Endothelial cell of umbilical vein (primary cell): ENCODE measurements around the gene KDM4E. TPM values are rescaled to one million over a fixed set of nuclear protein-coding genes. Genes with fewer than 3 reads are reported as not detected.

ENCODE experiments used
- BruUV-seq: library from RNA; stranded (reverse); fragments of 400-500 nt; replicated peaks from 2 replicates; lab custom pipeline; 2021; lab: Mats Ljungman, UMichigan
- CTCF ChIA-PET: fragments of 300-600, 350-600 bp; sonication (Branson Sonifier 250); formaldehyde crosslinking; loops from one replicate; lab custom pipeline; 2021; ENCODE audit warnings: antibody characterized with exemption, inconsistent platforms; lab: Charles Lee
- POLR2A ChIA-PET: fragments of 300-600, 350-600 bp; sonication (Branson Sonifier 250); formaldehyde crosslinking; loops from one replicate; lab custom pipeline; 2021; ENCODE audit warnings: antibody characterized with exemption, inconsistent platforms; lab: Charles Lee
- DNase-seq: peaks from one replicate; pipeline ENCODE4 v3.0.0-alpha.2; 2011; ENCODE audit warnings: low read depth, low spot score
- FAIRE-seq: peaks from 2 replicates; lab custom pipeline; 2011; peaks lifted over from hg19 to GRCh38; lab: Jason Lieb, UNC
- H2AFZ ChIP-seq: 2 replicates; pipeline ENCODE4 v1.6.0; 2012; ENCODE audit warnings: low read depth, low read length, control low read depth, inconsistent platforms
- H3K27ac ChIP-seq: 2 replicates; pipeline ENCODE4 v1.5.1; 2011; ENCODE audit warnings: low read depth, mild to moderate bottlenecking, control low read depth, low read length, moderate library complexity; ENCODE audit not compliant: insufficient read depth
- H3K27me3 ChIP-seq, 2 experiments: 2 replicates each; pipeline versions ENCODE4 v1.6.0 to v1.6.1; 2011; ENCODE audit warnings: low read length in 2 of 2, mixed read lengths in 1 of 2; ENCODE audit not compliant: control insufficient read depth in 2 of 2, insufficient read depth in 2 of 2
- H3K36me3 ChIP-seq, 2 experiments: 2 replicates in 1 of 2; 3 replicates in 1 of 2; pipeline ENCODE4 v1.5.1; 2011; ENCODE audit warnings: low read length in 2 of 2, mild to moderate bottlenecking in 1 of 2, moderate library complexity in 1 of 2; ENCODE audit not compliant: control insufficient read depth in 2 of 2, insufficient read depth in 2 of 2; ENCODE audit errors: extremely low read depth in 1 of 2
- H3K4me1 ChIP-seq: 3 replicates; pipeline ENCODE4 v1.5.1; 2011; ENCODE audit warnings: mild to moderate bottlenecking, low read length; ENCODE audit not compliant: control insufficient read depth, insufficient read depth; ENCODE audit errors: extremely low read depth
- H3K4me2 ChIP-seq: 2 replicates; pipeline ENCODE4 v1.6.1; 2011; ENCODE audit warnings: low read length, control low read depth, mixed read lengths; ENCODE audit not compliant: insufficient read depth
- H3K4me3 ChIP-seq, 3 experiments: fragments of 200-600 bp in 1 of 3; sonication (generic), shearing (Covaris generic) in 1 of 3; replicated peaks in 1 of 3; 2 replicates each; pipeline ENCODE4 v1.5.1; 2011 to 2016; ENCODE audit warnings: control low read depth in 3 of 3, low read length in 3 of 3, mild to moderate bottlenecking in 2 of 3, inconsistent platforms in 1 of 3, low read depth in 1 of 3, moderate library complexity in 1 of 3; ENCODE audit not compliant: insufficient read depth in 1 of 3
- H3K79me2 ChIP-seq: 2 replicates; pipeline ENCODE4 v1.6.0; 2012; ENCODE audit warnings: low read length, inconsistent platforms; ENCODE audit not compliant: control insufficient read depth, insufficient read depth
- H3K9ac ChIP-seq: replicated peaks from 2 replicates; pipeline ENCODE3; 2011; ENCODE audit warnings: low read length, control low read depth; ENCODE audit not compliant: insufficient read depth; ENCODE audit errors: extremely low read depth
- H3K9me1 ChIP-seq: replicated peaks from 3 replicates; pipeline ENCODE4 v1.6.0; 2011; ENCODE audit warnings: mild to moderate bottlenecking, low read length; ENCODE audit not compliant: control insufficient read depth, insufficient read depth; ENCODE audit errors: extremely low read depth
- H3K9me3 ChIP-seq: replicated peaks from 2 replicates; pipeline ENCODE4 v1.5.1; 2012; ENCODE audit warnings: low read length, inconsistent platforms; ENCODE audit not compliant: control insufficient read depth, insufficient read depth
- H4K20me1 ChIP-seq: replicated peaks from 2 replicates; pipeline ENCODE3; 2011; ENCODE audit warnings: mild to moderate bottlenecking, low read length; ENCODE audit not compliant: control insufficient read depth, insufficient read depth; ENCODE audit errors: extremely low read depth
- EZH2 ChIP-seq: IDR thresholded peaks from 2 replicates; pipeline ENCODE4 v1.6.1; 2012; ENCODE audit warnings: borderline replicate concordance, low read depth, mild to moderate bottlenecking, moderate library complexity, low read length, inconsistent platforms; ENCODE audit not compliant: severe bottlenecking
- FOS ChIP-seq: IDR thresholded peaks from 2 replicates; pipeline ENCODE4 v1.6.1; 2011; ENCODE audit warnings: mild to moderate bottlenecking, low read length, moderate library complexity, borderline replicate concordance; ENCODE audit not compliant: insufficient read depth
- GATA2 ChIP-seq: IDR thresholded peaks from 2 replicates; pipeline ENCODE4 v1.7.0; 2011; ENCODE audit warnings: low read depth, mild to moderate bottlenecking, moderate library complexity, mixed read lengths, low read length; ENCODE audit not compliant: insufficient read length, insufficient read depth
- JUN ChIP-seq: IDR thresholded peaks from 2 replicates; pipeline ENCODE4 v1.6.1; 2011; ENCODE audit warnings: borderline replicate concordance, low read depth; ENCODE audit not compliant: insufficient read length, insufficient read depth
- MYC ChIP-seq: IDR thresholded peaks from one replicate; pipeline ENCODE4 v1.6.1; 2011; ENCODE audit warnings: mild to moderate bottlenecking, low read depth, low read length
- POLR2A ChIP-seq: IDR thresholded peaks from 2 replicates; pipeline ENCODE4 v1.6.1; 2012; ENCODE audit warnings: low read depth, mild to moderate bottlenecking, control low read depth, low read length
- POLR2AphosphoS5 ChIP-seq: IDR thresholded peaks from 2 replicates; pipeline ENCODE4 v1.6.1; 2012; ENCODE audit warnings: low read depth, mild to moderate bottlenecking, control low read depth, low read length, moderate library complexity; ENCODE audit not compliant: insufficient read depth
- dilution Hi-C: fragments of 300-500 bp; cut with MboI; formaldehyde crosslinking; loops from one replicate; pipeline ENCODE4 v1.15.0; 2019; ENCODE audit warnings: low sequenced_read_pairs; ENCODE audit not compliant: extremely low pct_ligation_motif_present
- intact Hi-C: fragments of 100-400 bp; cut with micrococcal nuclease; formaldehyde crosslinking; loops from one replicate; pipeline ENCODE4 v1.10.0; 2022
- polyA plus RNA-seq, 4 experiments: library from polyadenylated mRNA; depleted of rRNA in 3 of 4; stranded (reverse) in 3 of 4; unstranded in 1 of 4; fragments of >200 nt; gene quantifications; 2 replicates each; pipeline versions ENCODE4 v1.2.1 to v1.2.3, GENCODE V29; 2011 to 2012; ENCODE audit warnings: missing spikeins in 1 of 4
- total RNA-seq: library from RNA; stranded (reverse); gene quantifications from 2 replicates; pipeline ENCODE4 v1.2.3, GENCODE V29; 2021
- TF ChIP-seq, protein P1 (sequence below), 2 donors: IDR thresholded peaks; 1 replicate in 1 of 2; 2 replicates in 1 of 2; pipeline ENCODE4 v1.5.1; 2011; ENCODE audit warnings: low read length in 2 of 2, mild to moderate bottlenecking in 2 of 2, moderate library complexity in 2 of 2, control low read depth in 1 of 2, inconsistent platforms in 1 of 2, low read depth in 1 of 2; ENCODE audit not compliant: insufficient read depth in 1 of 2; ENCODE audit errors: extremely low read depth in 1 of 2
- TF ChIP-seq, protein P2 (sequence below): IDR thresholded peaks from 2 replicates; pipeline ENCODE4 v1.6.1; 2011; ENCODE audit not compliant: insufficient read depth, insufficient read length

The KDM4E gene
- total and polyA plus RNA-seq, 2 donors (not counting 3 experiments of a cell fraction or from before 2014, with no cell fraction given): not detected

DNA sequence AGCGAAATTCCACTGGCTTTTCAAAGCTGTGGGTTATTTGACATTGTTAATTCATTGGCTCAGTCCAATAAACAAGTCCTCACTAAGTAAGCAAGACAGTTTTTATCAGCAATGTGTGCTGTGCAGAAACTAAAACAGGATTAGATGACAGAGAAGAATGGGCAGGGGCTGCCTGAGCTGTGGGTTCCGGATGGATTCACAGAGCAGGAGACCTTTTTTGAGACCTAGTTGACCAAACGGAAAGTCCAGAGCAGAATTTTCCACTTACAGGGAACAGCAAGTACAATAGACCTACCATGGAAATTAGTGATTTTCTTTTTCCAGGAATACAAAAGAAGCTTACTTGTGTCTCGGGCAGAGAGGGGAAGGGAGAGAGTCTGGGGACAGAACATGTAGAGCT, 19.0 kb downstream of the KDM4E start:
- Histone ChIP-seq H3K4me2 (no peak overlapping the region), H3K9ac (no peak overlapping the region), H3K27ac (no peak overlapping the region), H3K9me1 (no peaks in the 10 kb centered on the region), H3K36me3 (no peaks in the 10 kb centered on the region), H3K4me1 (no peaks in the 10 kb centered on the region), H2AFZ (no peak overlapping the region), H4K20me1 (no peaks in the 10 kb centered on the region), H3K79me2 (no peaks in the 10 kb centered on the region), H3K27me3 (peaks cover 16 to 40% of the 10 kb centered on the region in 2 experiments), H3K9me3 (no peaks in the 10 kb centered on the region), H3K4me3 (no peak overlapping the region)
- intact Hi-C loops (no loop called here), dilution Hi-C loops (no loop called here)
- ChIA-PET POLR2A (no interaction called here), CTCF (interaction anchor here (0.6 to 1.0 kb wide), 2 partner anchors 23 kb away, joined by 3 read pairs; partner anchors contain the start of gene SRSF8)
- FAIRE-seq (no peak), DNase-seq (no peak)
- BruUV-seq: no TSS peak
- no peak for TF ChIP-seq JUN
- no peak for TF ChIP-seq GATA2
- TF ChIP-seq MYC: no peak
- TF ChIP-seq, protein P1, sequence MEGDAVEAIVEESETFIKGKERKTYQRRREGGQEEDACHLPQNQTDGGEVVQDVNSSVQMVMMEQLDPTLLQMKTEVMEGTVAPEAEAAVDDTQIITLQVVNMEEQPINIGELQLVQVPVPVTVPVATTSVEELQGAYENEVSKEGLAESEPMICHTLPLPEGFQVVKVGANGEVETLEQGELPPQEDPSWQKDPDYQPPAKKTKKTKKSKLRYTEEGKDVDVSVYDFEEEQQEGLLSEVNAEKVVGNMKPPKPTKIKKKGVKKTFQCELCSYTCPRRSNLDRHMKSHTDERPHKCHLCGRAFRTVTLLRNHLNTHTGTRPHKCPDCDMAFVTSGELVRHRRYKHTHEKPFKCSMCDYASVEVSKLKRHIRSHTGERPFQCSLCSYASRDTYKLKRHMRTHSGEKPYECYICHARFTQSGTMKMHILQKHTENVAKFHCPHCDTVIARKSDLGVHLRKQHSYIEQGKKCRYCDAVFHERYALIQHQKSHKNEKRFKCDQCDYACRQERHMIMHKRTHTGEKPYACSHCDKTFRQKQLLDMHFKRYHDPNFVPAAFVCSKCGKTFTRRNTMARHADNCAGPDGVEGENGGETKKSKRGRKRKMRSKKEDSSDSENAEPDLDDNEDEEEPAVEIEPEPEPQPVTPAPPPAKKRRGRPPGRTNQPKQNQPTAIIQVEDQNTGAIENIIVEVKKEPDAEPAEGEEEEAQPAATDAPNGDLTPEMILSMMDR (IDR thresholded peaks at IDR 0.05; ENCODE audit: extremely low read depth in 1 of 2, insufficient read depth in 1 of 2, low read depth in 1 of 2, low read length in 2 of 2): no peak
- TF ChIP-seq POLR2AphosphoS5: no peak
- no peak for TF ChIP-seq EZH2
- TF ChIP-seq POLR2A: no peak
- TF ChIP-seq, protein P2, sequence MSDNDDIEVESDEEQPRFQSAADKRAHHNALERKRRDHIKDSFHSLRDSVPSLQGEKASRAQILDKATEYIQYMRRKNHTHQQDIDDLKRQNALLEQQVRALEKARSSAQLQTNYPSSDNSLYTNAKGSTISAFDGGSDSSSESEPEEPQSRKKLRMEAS: no peak
- no peak for TF ChIP-seq FOS
